OCI-LY3 (cell line): Measurements from ENCODE around the gene PIEZO2.

Experiments
- EZH2phosphoT487 ChIP-seq: fragments of 200-600 bp; shearing (Covaris generic); IDR thresholded peaks from 2 replicates; pipeline ENCODE4 v1.6.1; 2018; ENCODE audit warnings: antibody characterized with exemption, mixed run types, low read depth
- TF ChIP-seq, protein P1 (sequence below): fragments of 200-600, 300-600 bp; sonication (generic); IDR thresholded peaks from 2 replicates; pipeline ENCODE4 v1.5.1; 2014; ENCODE audit warnings: antibody characterized with exemption, low read length, low read depth

- TF ChIP-seq, protein P1, sequence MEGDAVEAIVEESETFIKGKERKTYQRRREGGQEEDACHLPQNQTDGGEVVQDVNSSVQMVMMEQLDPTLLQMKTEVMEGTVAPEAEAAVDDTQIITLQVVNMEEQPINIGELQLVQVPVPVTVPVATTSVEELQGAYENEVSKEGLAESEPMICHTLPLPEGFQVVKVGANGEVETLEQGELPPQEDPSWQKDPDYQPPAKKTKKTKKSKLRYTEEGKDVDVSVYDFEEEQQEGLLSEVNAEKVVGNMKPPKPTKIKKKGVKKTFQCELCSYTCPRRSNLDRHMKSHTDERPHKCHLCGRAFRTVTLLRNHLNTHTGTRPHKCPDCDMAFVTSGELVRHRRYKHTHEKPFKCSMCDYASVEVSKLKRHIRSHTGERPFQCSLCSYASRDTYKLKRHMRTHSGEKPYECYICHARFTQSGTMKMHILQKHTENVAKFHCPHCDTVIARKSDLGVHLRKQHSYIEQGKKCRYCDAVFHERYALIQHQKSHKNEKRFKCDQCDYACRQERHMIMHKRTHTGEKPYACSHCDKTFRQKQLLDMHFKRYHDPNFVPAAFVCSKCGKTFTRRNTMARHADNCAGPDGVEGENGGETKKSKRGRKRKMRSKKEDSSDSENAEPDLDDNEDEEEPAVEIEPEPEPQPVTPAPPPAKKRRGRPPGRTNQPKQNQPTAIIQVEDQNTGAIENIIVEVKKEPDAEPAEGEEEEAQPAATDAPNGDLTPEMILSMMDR: no peak
- no peak for TF ChIP-seq EZH2phosphoT487
Measured at GRCh38 chr18:10948421-10948820, 200.9 kb downstream of the PIEZO2 start.
